ENCODE measurements around the gene PPP2R5C.
A peak's percentile ranks its signal among the peaks of the same experiment; 100 is the strongest.
"Not testable (repeated sequence)": the region's sequence is repeated elsewhere in the genome, so short reads cannot be mapped to it uniquely, and the experiment has no call there.

Gene PPP2R5C

GRCh38 chr14:101781240-101782061 lies 19.9 kb downstream of the PPP2R5C start:
- DNase-seq (ENCODE audit: low spot score) = peak; percentile 50

GRCh38 chr14:101783260-101784016 lies 21.9 kb downstream of the PPP2R5C start:
- DNase-seq (ENCODE audit: low spot score) = no peak

GRCh38 chr14:101784631-101785030 lies 23.1 kb downstream of the PPP2R5C start:
- no peak for DNase-seq (ENCODE audit: low spot score)

GRCh38 chr14:101788016-101788635 lies 26.6 kb downstream of the PPP2R5C start:
- peak; percentile 20 for DNase-seq (ENCODE audit: low spot score)

GRCh38 chr14:101789222-101789621 lies 27.7 kb downstream of the PPP2R5C start:
- DNase-seq (ENCODE audit: low spot score) = no peak

- DNase-seq (ENCODE audit: low spot score) = no peak
Measured at GRCh38 chr14:101790232-101790631, 28.7 kb downstream of the PPP2R5C start.

GRCh38 chr14:101791919-101792572 lies 30.5 kb downstream of the PPP2R5C start:
- peak; percentile 55 for DNase-seq (ENCODE audit: low spot score)

GRCh38 chr14:101796016-101796415 lies 34.5 kb downstream of the PPP2R5C start:
- DNase-seq (ENCODE audit: low spot score) = no peak

GRCh38 chr14:101796479-101796878 lies 35.0 kb downstream of the PPP2R5C start:
- no peak for DNase-seq (ENCODE audit: low spot score)

- no peak for DNase-seq (ENCODE audit: low spot score)
Measured at GRCh38 chr14:101797856-101798255, 36.3 kb downstream of the PPP2R5C start.

GRCh38 chr14:101804373-101804772 lies 42.9 kb downstream of the PPP2R5C start:
- DNase-seq (ENCODE audit: low spot score) = not testable (repeated sequence)

- DNase-seq (ENCODE audit: low spot score) = not testable (repeated sequence)
Measured at GRCh38 chr14:101806252-101806651, 44.7 kb downstream of the PPP2R5C start.

GRCh38 chr14:101808020-101808641 lies 46.6 kb downstream of the PPP2R5C start:
- DNase-seq (ENCODE audit: low spot score) = no peak

GRCh38 chr14:101808894-101809670 lies 47.6 kb downstream of the PPP2R5C start:
- no peak for DNase-seq (ENCODE audit: low spot score)

- DNase-seq (ENCODE audit: low spot score) = peak; percentile 91
Measured at GRCh38 chr14:101809671-101810514, 48.4 kb downstream of the PPP2R5C start.

GRCh38 chr14:101810897-101811621 lies 49.5 kb downstream of the PPP2R5C start:
- DNase-seq (ENCODE audit: low spot score) = peak; percentile 41

GRCh38 chr14:101812071-101812470 lies 50.6 kb downstream of the PPP2R5C start:
- no peak for DNase-seq (ENCODE audit: low spot score)

GRCh38 chr14:101813171-101813759 lies 51.8 kb downstream of the PPP2R5C start:
- DNase-seq (ENCODE audit: low spot score) = no peak

- DNase-seq (ENCODE audit: low spot score) = no peak
Measured at GRCh38 chr14:101813833-101814232, 52.3 kb downstream of the PPP2R5C start.

Data from AG20443 (cell line).